GM19043 (cell line): ENCODE measurements around the gene ZNF839.

ENCODE experiments used
- ATAC-seq: cut with Tn5 transposase; IDR thresholded peaks from one replicate; pipeline ENCODE4 v1.9.1; 2021; ENCODE audit warnings: low read depth; ENCODE audit not compliant: unreplicated experiment

The ZNF839 gene

DNA sequence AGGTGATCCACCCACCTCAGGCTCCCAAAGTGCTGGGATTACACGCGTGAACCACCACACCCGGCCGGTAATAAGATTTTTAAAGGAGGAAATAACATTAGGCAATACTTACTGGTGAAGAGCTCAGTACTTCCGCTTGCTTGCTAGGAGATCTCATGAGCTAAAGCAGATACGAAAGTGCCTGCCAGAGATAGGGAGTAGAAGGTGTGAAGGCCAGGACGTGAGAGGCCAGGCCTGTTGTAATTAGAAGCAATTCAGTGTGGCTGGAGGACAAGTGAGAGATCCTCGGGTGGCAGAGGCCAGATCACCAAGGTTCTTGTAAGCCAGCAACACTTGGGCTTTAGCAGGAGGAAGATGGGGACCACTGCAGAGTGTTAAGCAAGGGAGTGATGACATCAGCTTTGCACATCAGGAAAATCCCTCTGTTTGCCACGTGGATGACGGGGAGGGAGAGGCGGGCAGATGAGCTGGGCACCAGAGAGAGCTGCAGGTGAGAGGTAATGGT lies 50.8 kb downstream of the ZNF839 start:
- ATAC-seq = no peak

GRCh38 chr14:102371361-102371760 lies 51.8 kb downstream of the ZNF839 start:
- ATAC-seq = no peak

DNA sequence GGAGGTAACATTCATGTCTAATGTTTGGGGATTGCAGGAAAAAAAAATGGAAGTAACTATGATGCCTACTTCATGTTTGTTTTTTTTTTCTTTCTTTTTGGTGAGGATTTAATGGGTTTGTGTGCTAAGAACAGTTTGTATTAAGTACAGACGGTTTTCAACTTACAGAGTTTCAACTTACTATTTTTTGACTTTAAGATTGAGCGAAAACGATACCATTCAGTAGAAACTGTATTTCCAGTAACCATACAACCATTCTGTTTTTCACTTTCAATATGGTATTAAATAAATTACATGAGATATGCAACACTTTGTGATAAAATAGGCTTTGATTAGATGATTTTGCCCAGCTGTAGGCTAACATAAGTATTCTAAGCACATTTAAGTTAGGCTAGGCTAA lies 53.6 kb downstream of the ZNF839 start:
- ATAC-seq = no peak

DNA sequence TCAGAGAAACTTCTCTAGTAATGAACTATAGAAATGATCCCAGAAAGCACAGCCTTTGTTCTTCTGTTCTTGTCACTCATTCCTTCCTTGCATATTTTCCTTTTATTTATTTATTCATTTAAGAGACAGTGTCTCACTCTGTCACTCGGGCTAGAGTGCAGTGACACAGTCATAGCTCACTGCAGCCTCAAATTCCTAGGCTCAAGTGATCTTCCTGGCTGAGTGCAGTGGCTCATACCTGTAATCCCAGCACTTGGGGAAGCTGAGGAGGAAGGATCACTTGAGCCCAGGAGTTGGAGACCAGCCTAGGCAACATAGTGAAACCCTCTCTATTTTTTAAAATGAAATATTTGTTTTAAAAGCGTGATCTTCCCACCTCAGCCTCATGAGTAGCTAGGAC lies 54.7 kb downstream of the ZNF839 start:
- no peak for ATAC-seq

- no peak for ATAC-seq
Observed at GRCh38 chr14:102375119-102375518, 55.6 kb downstream of the ZNF839 start.

GRCh38 chr14:102377696-102378095 lies 58.1 kb downstream of the ZNF839 start:
- ATAC-seq = no peak

- no peak for ATAC-seq
Observed at GRCh38 chr14:102378830-102379229, 59.3 kb downstream of the ZNF839 start.

GRCh38 chr14:102387086-102387485 lies 67.5 kb downstream of the ZNF839 start:
- ATAC-seq = no peak

- ATAC-seq = no peak
Observed at GRCh38 chr14:102389246-102389645, 69.7 kb downstream of the ZNF839 start.

GRCh38 chr14:102390064-102390855 lies 70.7 kb downstream of the ZNF839 start:
- no peak for ATAC-seq
